Central memory CD8-positive, alpha-beta T cell (primary cell): ENCODE data around the gene PTPRCAP.

ENCODE experiments used
- ATAC-seq: fragments of 150-1000 bp; cut with Tn5 transposase; replicated peaks from 2 replicates; pipeline ENCODE4 v1.10.0; 2022; ENCODE audit warnings: mild to moderate bottlenecking, moderate FRiP score, moderate number of reproducible peaks; ENCODE audit not compliant: poor library complexity, severe bottlenecking; ENCODE audit errors: extremely low read depth
- DNase-seq, 2 donors: peaks; one replicate each; pipeline ENCODE4 v3.0.0; 2021; ENCODE audit warnings: low spot score in 2 of 2
- H3K27ac Mint-ChIP-seq: one replicate; pipeline ENCODE4 v1.8.0; 2022; ENCODE audit warnings: low read depth, mild to moderate bottlenecking, moderate library complexity, mixed read lengths
- H3K27me3 Mint-ChIP-seq: one replicate; pipeline ENCODE4 v1.8.0; 2022; ENCODE audit warnings: mixed read lengths
- H3K36me3 Mint-ChIP-seq: one replicate; pipeline ENCODE4 v1.8.0; 2022; ENCODE audit warnings: mild to moderate bottlenecking, moderate library complexity, mixed read lengths; ENCODE audit not compliant: insufficient read depth
- H3K4me1 Mint-ChIP-seq: one replicate; pipeline ENCODE4 v1.8.0; 2022; ENCODE audit warnings: mixed read lengths
- H3K4me3 Mint-ChIP-seq: one replicate; pipeline ENCODE4 v1.8.0; 2022; ENCODE audit warnings: mild to moderate bottlenecking, moderate library complexity, mixed read lengths
- H3K9me3 Mint-ChIP-seq: one replicate; pipeline ENCODE4 v1.8.0; 2022; ENCODE audit warnings: mixed read lengths

The PTPRCAP gene

GRCh38 chr11:67442504-67443404 is 5.3 kb upstream of the PTPRCAP start:
- H3K4me3 Mint-ChIP-seq, result peak overlapping the region; percentile 68
- H3K27me3 Mint-ChIP-seq, result no peaks in the 10 kb centered on the region
- DNase-seq (no peak), ATAC-seq (no peak)
- peaks cover 62% of the 10 kb centered on the region for H3K4me1 Mint-ChIP-seq
- peak overlapping the region; percentile 97 for H3K27ac Mint-ChIP-seq
- peaks cover 34% of the 10 kb centered on the region for H3K36me3 Mint-ChIP-seq
- H3K9me3 Mint-ChIP-seq, result no peaks in the 10 kb centered on the region

- no peaks in the 10 kb centered on the region for H3K27me3 Mint-ChIP-seq
- no peaks in the 10 kb centered on the region for H3K9me3 Mint-ChIP-seq
- peaks cover 56% of the 10 kb centered on the region for H3K4me1 Mint-ChIP-seq
- ATAC-seq (no peak), DNase-seq (no peak)
- peak overlapping the region; percentile 97 for H3K27ac Mint-ChIP-seq
- H3K4me3 Mint-ChIP-seq, result peak overlapping the region; percentile 68
- H3K36me3 Mint-ChIP-seq, result peaks cover 41% of the 10 kb centered on the region
Observed at GRCh38 chr11:67441731-67442351, 4.4 kb upstream of the PTPRCAP start.

- ATAC-seq, result no peak
- no peak for DNase-seq
- peaks cover 41% of the 10 kb centered on the region for H3K36me3 Mint-ChIP-seq
- peak overlapping the region; percentile 97 for H3K27ac Mint-ChIP-seq
- H3K27me3 Mint-ChIP-seq, result no peaks in the 10 kb centered on the region
- no peak overlapping the region for H3K4me3 Mint-ChIP-seq
- H3K9me3 Mint-ChIP-seq, result no peaks in the 10 kb centered on the region
- H3K4me1 Mint-ChIP-seq, result peaks cover 58% of the 10 kb centered on the region
Observed at GRCh38 chr11:67441098-67441563, 3.6 kb upstream of the PTPRCAP start.

- H3K27ac Mint-ChIP-seq, result peak overlapping the region; percentile 97
- DNase-seq (no peak), ATAC-seq (no peak)
- peaks cover 57% of the 10 kb centered on the region for H3K4me1 Mint-ChIP-seq
- H3K27me3 Mint-ChIP-seq, result no peaks in the 10 kb centered on the region
- H3K9me3 Mint-ChIP-seq, result no peaks in the 10 kb centered on the region
- peak overlapping the region; percentile 96 for H3K4me3 Mint-ChIP-seq
- H3K36me3 Mint-ChIP-seq, result peaks cover 44% of the 10 kb centered on the region
Observed at GRCh38 chr11:67440229-67441097, 3.0 kb upstream of the PTPRCAP start.

- Mint-ChIP-seq H3K4me3 (peak overlapping the region; percentile 96), H3K36me3 (peaks cover 50% of the 10 kb centered on the region), H3K27ac (peak overlapping the region; percentile 97), H3K4me1 (peaks cover 52% of the 10 kb centered on the region), H3K27me3 (no peaks in the 10 kb centered on the region), H3K9me3 (no peaks in the 10 kb centered on the region)
- DNase-seq (no peak), ATAC-seq (no peak)
Observed at GRCh38 chr11:67439321-67440228, 2.1 kb upstream of the PTPRCAP start.

- no peaks in the 10 kb centered on the region for H3K9me3 Mint-ChIP-seq
- H3K27me3 Mint-ChIP-seq, result no peaks in the 10 kb centered on the region
- ATAC-seq, result peak; percentile 37
- H3K36me3 Mint-ChIP-seq, result peaks cover 56% of the 10 kb centered on the region
- DNase-seq, result peak; percentile 62 to 64
- peak overlapping the region; percentile 96 for H3K4me3 Mint-ChIP-seq
- H3K4me1 Mint-ChIP-seq, result peaks cover 61% of the 10 kb centered on the region
- peak overlapping the region; percentile 97 for H3K27ac Mint-ChIP-seq
Observed at GRCh38 chr11:67438158-67438902, 848 bp upstream of the PTPRCAP start.

GRCh38 chr11:67437809-67438157 is 301 bp upstream of the PTPRCAP start:
- peak overlapping the region; percentile 97 for H3K27ac Mint-ChIP-seq
- H3K4me1 Mint-ChIP-seq, result peaks cover 66% of the 10 kb centered on the region
- H3K27me3 Mint-ChIP-seq, result no peaks in the 10 kb centered on the region
- H3K36me3 Mint-ChIP-seq, result peaks cover 59% of the 10 kb centered on the region
- no peaks in the 10 kb centered on the region for H3K9me3 Mint-ChIP-seq
- no peak for DNase-seq
- no peak for ATAC-seq
- peak overlapping the region; percentile 96 for H3K4me3 Mint-ChIP-seq

GRCh38 chr11:67436459-67437081 is 912 bp downstream of the PTPRCAP start:
- H3K9me3 Mint-ChIP-seq, result no peaks in the 10 kb centered on the region
- H3K27me3 Mint-ChIP-seq, result no peaks in the 10 kb centered on the region
- H3K4me1 Mint-ChIP-seq, result peaks cover 74% of the 10 kb centered on the region
- peaks cover 58% of the 10 kb centered on the region for H3K36me3 Mint-ChIP-seq
- ATAC-seq (peak; percentile 29), DNase-seq (peak in 1 of 2 donors; percentile 47)
- peak overlapping the region; percentile 96 for H3K4me3 Mint-ChIP-seq
- H3K27ac Mint-ChIP-seq, result peak overlapping the region; percentile 97

GRCh38 chr11:67435727-67436458 is 1.6 kb downstream of the PTPRCAP start:
- Mint-ChIP-seq H3K27me3 (no peaks in the 10 kb centered on the region), H3K4me1 (peaks cover 70% of the 10 kb centered on the region), H3K36me3 (peaks cover 61% of the 10 kb centered on the region), H3K9me3 (no peaks in the 10 kb centered on the region), H3K27ac (peak overlapping the region; percentile 97), H3K4me3 (peak overlapping the region; percentile 96)
- DNase-seq (no peak), ATAC-seq (no peak)

- Mint-ChIP-seq H3K27me3 (no peaks in the 10 kb centered on the region), H3K9me3 (no peaks in the 10 kb centered on the region), H3K27ac (peak overlapping the region; percentile 97), H3K36me3 (peaks cover 59% of the 10 kb centered on the region), H3K4me1 (peaks cover 62% of the 10 kb centered on the region), H3K4me3 (peak overlapping the region; percentile 96)
- DNase-seq (no peak), ATAC-seq (no peak)
Observed at GRCh38 chr11:67435031-67435726, 2.3 kb downstream of the PTPRCAP start.
